Panc1 (cell line): Measurements from ENCODE around the gene ALDH6A1. TPM values are rescaled to one million over a fixed set of nuclear protein-coding genes. Genes with fewer than 3 reads are reported as not detected.

Experiments used
- ATAC-seq: fragments of 200-7000 bp; cut with Tn5 transposase; 2 replicates; pipeline ENCODE4 v1.9.1; 2020; ENCODE audit warnings: mild to moderate bottlenecking, moderate library complexity
- BruUV-seq: library from RNA; stranded (reverse); fragments of 400-500 nt; replicated peaks from 2 replicates; lab custom pipeline; 2021; lab: Mats Ljungman, UMichigan
- CTCF ChIA-PET: fragments of 300-600 bp; sonication (Branson Sonifier 250); formaldehyde crosslinking; loops from one replicate; lab custom pipeline; 2022; ENCODE audit warnings: antibody characterized with exemption; lab: Charles Lee
- POLR2A ChIA-PET: fragments of 300-600 bp; sonication (Branson Sonifier 250); formaldehyde crosslinking; loops from one replicate; lab custom pipeline; 2022; ENCODE audit warnings: antibody characterized with exemption; lab: Charles Lee
- DNase-seq: peaks from one replicate; pipeline ENCODE4 v3.0.0-alpha.2; 2010; ENCODE audit warnings: low read depth, low spot score
- H3K27ac ChIP-seq: 2 replicates; pipeline ENCODE4 v1.5.1; 2011; ENCODE audit warnings: mild to moderate bottlenecking, low read length, inconsistent platforms
- H3K27me3 ChIP-seq: fragments of 200-500 bp; sonication (Bioruptor generic); 2 replicates; pipeline ENCODE4 v1.6.0; 2014; ENCODE audit warnings: low read length, inconsistent platforms; ENCODE audit not compliant: control insufficient read depth, insufficient read depth
- H3K36me3 ChIP-seq: fragments of 200-500 bp; sonication (Bioruptor generic); 2 replicates; pipeline ENCODE4 v1.5.1; 2014; ENCODE audit warnings: inconsistent platforms, mild to moderate bottlenecking, low read length, moderate library complexity; ENCODE audit not compliant: control insufficient read depth, insufficient read depth
- H3K4me1 ChIP-seq: 2 replicates; pipeline ENCODE4 v1.5.1; 2011; ENCODE audit warnings: inconsistent platforms, mild to moderate bottlenecking, low read length, moderate library complexity; ENCODE audit not compliant: control insufficient read depth, insufficient read depth
- H3K4me3 ChIP-seq, 2 experiments: 2 replicates each; pipeline ENCODE4 v1.5.1; 2011 to 2012; ENCODE audit warnings: low read depth in 2 of 2, low read length in 2 of 2, mild to moderate bottlenecking in 2 of 2, inconsistent platforms in 1 of 2, moderate library complexity in 1 of 2
- H3K9me3 ChIP-seq: fragments of 200-500 bp; sonication (Bioruptor generic); 2 replicates; pipeline ENCODE4 v1.5.1; 2014; ENCODE audit warnings: low read depth, mild to moderate bottlenecking, inconsistent platforms, low read length, moderate library complexity; ENCODE audit not compliant: control insufficient read depth, insufficient read depth
- POLR2AphosphoS5 ChIP-seq: IDR thresholded peaks from 2 replicates; pipeline ENCODE4 v1.6.1; 2012; ENCODE audit warnings: mild to moderate bottlenecking, low read depth, low read length, moderate library complexity
- SIN3A ChIP-seq: IDR thresholded peaks from 2 replicates; pipeline ENCODE4 v1.6.1; 2012; ENCODE audit warnings: low read depth, mild to moderate bottlenecking, low read length, moderate library complexity, borderline replicate concordance; ENCODE audit not compliant: insufficient read depth
- TCF7L2 ChIP-seq: IDR thresholded peaks from 2 replicates; pipeline ENCODE4 v1.6.1; 2011; ENCODE audit warnings: mild to moderate bottlenecking, low read depth, low read length, inconsistent platforms
- in situ Hi-C: cut with HindIII; loops from 2 replicates; pipeline ENCODE4 v1.10.0; 2016; ENCODE audit warnings: low sequenced_read_pairs, low pct_unique_long_range_greater_than_20kb
- intact Hi-C: fragments of 100-400 bp; cut with micrococcal nuclease; formaldehyde crosslinking; loops from one replicate; pipeline ENCODE4 v1.10.0; 2022; ENCODE audit not compliant: unreplicated experiment
- total RNA-seq: library from RNA; stranded (reverse); gene quantifications from one replicate; pipeline ENCODE4 v1.2.1, GENCODE V29; 2021; ENCODE audit not compliant: unreplicated experiment
- TF ChIP-seq, protein P1 (sequence below), 2 experiments: IDR thresholded peaks; 2 replicates each; pipeline ENCODE4 v1.6.1; 2011 to 2012; ENCODE audit warnings: low read depth in 2 of 2, control low read depth in 1 of 2, low read length in 1 of 2, mild to moderate bottlenecking in 1 of 2, moderate library complexity in 1 of 2; ENCODE audit not compliant: insufficient read depth in 1 of 2
- TF ChIP-seq, protein P2 (sequence below): fragments of 450-650 bp; IDR thresholded peaks from 2 replicates; pipeline ENCODE4 v1.5.1; 2017; ENCODE audit warnings: mild to moderate bottlenecking

The ALDH6A1 gene
- total RNA-seq, 1 experiment from 2014 or later = 2.1 TPM

DNA sequence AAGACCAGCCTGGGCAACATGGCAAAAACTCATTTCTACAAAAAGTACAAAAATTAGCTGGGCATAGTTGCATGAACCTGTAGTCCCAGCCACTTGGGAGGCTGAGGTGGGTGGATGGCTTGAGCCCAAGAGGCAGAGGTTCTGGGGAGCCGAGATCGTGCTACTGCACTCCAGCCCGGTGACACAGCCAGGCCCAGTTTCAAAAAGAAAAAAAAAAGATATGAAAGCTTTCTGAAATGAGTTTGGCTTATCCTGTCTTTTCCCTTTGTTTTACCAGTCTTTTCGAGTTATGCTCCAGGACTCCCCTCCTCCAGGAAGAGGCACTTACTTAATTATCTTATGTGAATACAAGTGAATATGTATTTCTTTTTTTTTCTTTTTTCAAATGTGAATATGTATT, 61.9 kb downstream of the ALDH6A1 start:
- ChIA-PET POLR2A (no interaction called here), CTCF (no interaction called here)
- Histone ChIP-seq H3K9me3 (no peaks in the 10 kb centered on the region), H3K27me3 (no peaks in the 10 kb centered on the region), H3K36me3 (peaks cover 2% of the 10 kb centered on the region; the same call in 1 of the 2 replicates), H3K4me1 (no peaks in the 10 kb centered on the region), H3K4me3 (no peak overlapping the region), H3K27ac (no peak overlapping the region)
- in situ Hi-C loops (no loop called here), intact Hi-C loops (no loop called here)
- TF ChIP-seq, protein P1, sequence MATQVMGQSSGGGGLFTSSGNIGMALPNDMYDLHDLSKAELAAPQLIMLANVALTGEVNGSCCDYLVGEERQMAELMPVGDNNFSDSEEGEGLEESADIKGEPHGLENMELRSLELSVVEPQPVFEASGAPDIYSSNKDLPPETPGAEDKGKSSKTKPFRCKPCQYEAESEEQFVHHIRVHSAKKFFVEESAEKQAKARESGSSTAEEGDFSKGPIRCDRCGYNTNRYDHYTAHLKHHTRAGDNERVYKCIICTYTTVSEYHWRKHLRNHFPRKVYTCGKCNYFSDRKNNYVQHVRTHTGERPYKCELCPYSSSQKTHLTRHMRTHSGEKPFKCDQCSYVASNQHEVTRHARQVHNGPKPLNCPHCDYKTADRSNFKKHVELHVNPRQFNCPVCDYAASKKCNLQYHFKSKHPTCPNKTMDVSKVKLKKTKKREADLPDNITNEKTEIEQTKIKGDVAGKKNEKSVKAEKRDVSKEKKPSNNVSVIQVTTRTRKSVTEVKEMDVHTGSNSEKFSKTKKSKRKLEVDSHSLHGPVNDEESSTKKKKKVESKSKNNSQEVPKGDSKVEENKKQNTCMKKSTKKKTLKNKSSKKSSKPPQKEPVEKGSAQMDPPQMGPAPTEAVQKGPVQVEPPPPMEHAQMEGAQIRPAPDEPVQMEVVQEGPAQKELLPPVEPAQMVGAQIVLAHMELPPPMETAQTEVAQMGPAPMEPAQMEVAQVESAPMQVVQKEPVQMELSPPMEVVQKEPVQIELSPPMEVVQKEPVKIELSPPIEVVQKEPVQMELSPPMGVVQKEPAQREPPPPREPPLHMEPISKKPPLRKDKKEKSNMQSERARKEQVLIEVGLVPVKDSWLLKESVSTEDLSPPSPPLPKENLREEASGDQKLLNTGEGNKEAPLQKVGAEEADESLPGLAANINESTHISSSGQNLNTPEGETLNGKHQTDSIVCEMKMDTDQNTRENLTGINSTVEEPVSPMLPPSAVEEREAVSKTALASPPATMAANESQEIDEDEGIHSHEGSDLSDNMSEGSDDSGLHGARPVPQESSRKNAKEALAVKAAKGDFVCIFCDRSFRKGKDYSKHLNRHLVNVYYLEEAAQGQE (IDR thresholded peaks at IDR 0.05; ENCODE audit: insufficient read depth in 1 of 2, low read depth in 2 of 2, low read length in 1 of 2) = no peak
- no peak for TF ChIP-seq TCF7L2
- TF ChIP-seq, protein P2, sequence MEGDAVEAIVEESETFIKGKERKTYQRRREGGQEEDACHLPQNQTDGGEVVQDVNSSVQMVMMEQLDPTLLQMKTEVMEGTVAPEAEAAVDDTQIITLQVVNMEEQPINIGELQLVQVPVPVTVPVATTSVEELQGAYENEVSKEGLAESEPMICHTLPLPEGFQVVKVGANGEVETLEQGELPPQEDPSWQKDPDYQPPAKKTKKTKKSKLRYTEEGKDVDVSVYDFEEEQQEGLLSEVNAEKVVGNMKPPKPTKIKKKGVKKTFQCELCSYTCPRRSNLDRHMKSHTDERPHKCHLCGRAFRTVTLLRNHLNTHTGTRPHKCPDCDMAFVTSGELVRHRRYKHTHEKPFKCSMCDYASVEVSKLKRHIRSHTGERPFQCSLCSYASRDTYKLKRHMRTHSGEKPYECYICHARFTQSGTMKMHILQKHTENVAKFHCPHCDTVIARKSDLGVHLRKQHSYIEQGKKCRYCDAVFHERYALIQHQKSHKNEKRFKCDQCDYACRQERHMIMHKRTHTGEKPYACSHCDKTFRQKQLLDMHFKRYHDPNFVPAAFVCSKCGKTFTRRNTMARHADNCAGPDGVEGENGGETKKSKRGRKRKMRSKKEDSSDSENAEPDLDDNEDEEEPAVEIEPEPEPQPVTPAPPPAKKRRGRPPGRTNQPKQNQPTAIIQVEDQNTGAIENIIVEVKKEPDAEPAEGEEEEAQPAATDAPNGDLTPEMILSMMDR = no peak
- TF ChIP-seq POLR2AphosphoS5 = no peak
- TF ChIP-seq SIN3A = no peak
- DNase-seq (no peak), ATAC-seq (no peak)
- BruUV-seq = no TSS peak

DNA sequence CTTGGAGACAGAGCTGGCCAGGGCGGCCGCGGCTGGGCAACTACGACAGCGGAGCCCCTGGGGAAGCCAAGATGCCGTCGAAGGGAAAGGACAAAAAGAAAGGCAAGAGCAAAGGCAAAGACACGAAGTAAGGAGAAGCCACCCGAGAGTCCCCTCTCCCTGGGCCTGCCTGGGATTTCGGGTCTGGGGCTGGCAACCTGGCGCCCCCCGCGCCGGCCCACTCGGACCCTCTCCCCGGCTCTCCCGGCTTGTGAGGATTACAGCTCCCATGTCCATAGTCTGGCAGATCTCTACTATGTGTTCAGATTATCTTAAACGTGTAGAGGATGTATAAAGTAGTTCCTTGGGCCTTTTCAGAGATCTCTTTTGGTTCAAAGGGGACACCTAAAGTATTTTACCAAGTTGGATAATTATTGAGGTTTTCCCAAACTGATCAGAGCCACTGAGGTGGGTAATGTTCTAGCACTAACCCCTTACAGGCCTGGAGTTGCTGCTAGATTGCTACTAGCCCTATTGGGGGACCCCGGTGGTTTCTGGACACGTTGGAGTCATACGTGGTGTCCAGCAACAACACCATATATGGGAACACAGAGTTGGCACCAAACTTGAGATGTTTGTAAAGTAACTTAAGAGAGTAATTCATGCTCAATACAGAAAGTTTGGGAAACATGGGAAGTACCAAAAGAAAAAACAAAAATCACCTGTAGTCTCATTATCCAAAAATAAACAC, 64.7 kb downstream of the ALDH6A1 start:
- Histone ChIP-seq H3K36me3 (peaks cover 2% of the 10 kb centered on the region; the same call in 1 of the 2 replicates), H3K27me3 (no peaks in the 10 kb centered on the region), H3K27ac (peak overlapping the region; percentile 69), H3K4me3 (peak overlapping the region; percentile 84 to 85), H3K9me3 (no peaks in the 10 kb centered on the region), H3K4me1 (no peaks in the 10 kb centered on the region)
- TF ChIP-seq, protein P1 (IDR thresholded peaks at IDR 0.05; ENCODE audit: insufficient read depth in 1 of 2, low read depth in 2 of 2, low read length in 1 of 2) = no peak
- TF ChIP-seq, protein P2 = no peak
- TF ChIP-seq SIN3A (peak; percentile 71; the same call in 1 of the 2 replicates), POLR2AphosphoS5 (no peak)
- no peak for ATAC-seq
- in situ Hi-C loops (no loop called here), intact Hi-C loops (no loop called here)
- ChIA-PET CTCF (no interaction called here), POLR2A (no interaction called here)
- TSS peak; percentile 84 for BruUV-seq
- DNase-seq = no peak
